GM15510 (cell line): ENCODE data around the gene SETBP1.

Source experiments
- POLR2A ChIP-seq: IDR thresholded peaks from 3 replicates; pipeline ENCODE4 v1.6.1; 2011; ENCODE audit warnings: borderline replicate concordance; ENCODE audit not compliant: insufficient read length; ENCODE audit errors: extremely low read depth

Gene SETBP1

GRCh38 chr18:44691148-44691925 is 10.6 kb downstream of the SETBP1 start:
- TF ChIP-seq POLR2A: no peak

GRCh38 chr18:44693030-44693784 is 12.5 kb downstream of the SETBP1 start:
- no peak for TF ChIP-seq POLR2A

- no peak for TF ChIP-seq POLR2A
Observed at GRCh38 chr18:44695503-44695902, 14.8 kb downstream of the SETBP1 start.

GRCh38 chr18:44696892-44697291 is 16.2 kb downstream of the SETBP1 start:
- no peak for TF ChIP-seq POLR2A

- TF ChIP-seq POLR2A: no peak
Observed at GRCh38 chr18:44697315-44697714, 16.6 kb downstream of the SETBP1 start.

GRCh38 chr18:44698518-44698917 is 17.8 kb downstream of the SETBP1 start:
- no peak for TF ChIP-seq POLR2A

GRCh38 chr18:44699572-44700261 is 19.0 kb downstream of the SETBP1 start:
- TF ChIP-seq POLR2A: no peak

- no peak for TF ChIP-seq POLR2A
Observed at GRCh38 chr18:44700652-44701051, 20.0 kb downstream of the SETBP1 start.

GRCh38 chr18:44701227-44701626 is 20.5 kb downstream of the SETBP1 start:
- TF ChIP-seq POLR2A: no peak

- no peak for TF ChIP-seq POLR2A
Observed at GRCh38 chr18:44702594-44702993, 21.9 kb downstream of the SETBP1 start.

- no peak for TF ChIP-seq POLR2A
Observed at GRCh38 chr18:44704135-44704789, 23.6 kb downstream of the SETBP1 start.

GRCh38 chr18:44705075-44705675 is 24.5 kb downstream of the SETBP1 start:
- TF ChIP-seq POLR2A: no peak

- TF ChIP-seq POLR2A: no peak
Observed at GRCh38 chr18:44708451-44709083, 27.9 kb downstream of the SETBP1 start.
